OCI-LY7 (cell line): ENCODE measurements around the gene IPO11. TPM values are rescaled to one million over a fixed set of nuclear protein-coding genes. Genes with fewer than 3 reads are reported as not detected.

ENCODE experiments used
- BruUV-seq: library from RNA; stranded (reverse); fragments of 400-500 nt; replicated peaks from 2 replicates; lab custom pipeline; 2021; lab: Mats Ljungman, UMichigan
- CTCF ChIA-PET: fragments of 300-600 bp; sonication (Branson Sonifier 250); formaldehyde crosslinking; loops from one replicate; lab custom pipeline; 2022; ENCODE audit warnings: antibody characterized with exemption; ENCODE audit not compliant: unreplicated experiment; lab: Charles Lee
- POLR2A ChIA-PET: fragments of 300-600 bp; sonication (Branson Sonifier 250); formaldehyde crosslinking; loops from one replicate; lab custom pipeline; 2022; ENCODE audit warnings: antibody characterized with exemption; lab: Charles Lee
- DNase-seq: peaks from one replicate; pipeline ENCODE4 v3.0.0-alpha.2; 2015; ENCODE audit warnings: low spot score
- H2AFZ ChIP-seq: fragments of 200-600 bp; sonication (generic), shearing (Covaris generic); 2 replicates; pipeline ENCODE4 v1.6.1; 2014; ENCODE audit warnings: mild to moderate bottlenecking, antibody characterized with exemption, low read length, moderate library complexity
- H3K27ac ChIP-seq: fragments of 200-600 bp; sonication (generic); 2 replicates; pipeline ENCODE4 v1.5.1; 2014; ENCODE audit warnings: mixed run types, low read depth, mild to moderate bottlenecking, moderate library complexity, low read length, inconsistent platforms; ENCODE audit not compliant: poor library complexity, severe bottlenecking
- H3K36me3 ChIP-seq: fragments of 200-600 bp; sonication (generic); 2 replicates; pipeline ENCODE4 v1.6.1; 2014; ENCODE audit warnings: mild to moderate bottlenecking, antibody characterized with exemption, low read length, moderate library complexity, mixed read lengths; ENCODE audit not compliant: insufficient read depth
- H3K4me1 ChIP-seq: fragments of 200-600 bp; sonication (generic); 2 replicates; pipeline ENCODE4 v1.5.1; 2014; ENCODE audit warnings: mild to moderate bottlenecking, low read length; ENCODE audit not compliant: insufficient read depth, poor library complexity, severe bottlenecking
- H3K4me2 ChIP-seq: fragments of 200-600 bp; sonication (generic); 2 replicates; pipeline ENCODE4 v1.6.1; 2014; ENCODE audit warnings: mild to moderate bottlenecking, low read length
- H3K4me3 ChIP-seq: fragments of 200-600 bp; sonication (generic); 2 replicates; pipeline ENCODE4 v1.5.1; 2014; ENCODE audit warnings: mild to moderate bottlenecking, low read depth, low read length; ENCODE audit not compliant: poor library complexity, severe bottlenecking
- H3K79me2 ChIP-seq: fragments of 200-600 bp; sonication (generic); 2 replicates; pipeline ENCODE4 v1.6.1; 2016; ENCODE audit warnings: low read depth, mild to moderate bottlenecking, low read length, moderate library complexity, mixed read lengths; ENCODE audit not compliant: insufficient read depth
- H3K9me2 ChIP-seq: fragments of 200-600 bp; sonication (generic); 2 replicates; pipeline ENCODE4 v1.6.1; 2016; ENCODE audit warnings: mild to moderate bottlenecking, low read length, mixed read lengths; ENCODE audit not compliant: insufficient read depth
- H3K9me3 ChIP-seq: fragments of 200-600 bp; sonication (generic); 2 replicates; pipeline ENCODE4 v1.6.1; 2014; ENCODE audit warnings: mild to moderate bottlenecking, mixed run types, low read length, mixed read lengths
- H4K20me1 ChIP-seq: fragments of 200-600 bp; sonication (generic); 2 replicates; pipeline ENCODE4 v1.6.1; 2014; ENCODE audit warnings: mild to moderate bottlenecking, antibody characterized with exemption, low read length, moderate library complexity, mixed read lengths; ENCODE audit not compliant: insufficient read depth
- CTCF ChIP-seq: fragments of 200-600 bp; sonication (generic); conservative IDR thresholded peaks from 2 replicates; pipeline ENCODE4 v1.5.1; 2014; ENCODE audit warnings: mild to moderate bottlenecking, antibody characterized with exemption, low read length, moderate library complexity, mixed read lengths
- EZH2phosphoT487 ChIP-seq: fragments of 200-600 bp; sonication (generic); IDR thresholded peaks from 2 replicates; pipeline ENCODE4 v1.6.1; 2018; ENCODE audit warnings: low read depth, borderline replicate concordance, mild to moderate bottlenecking, mixed run types, antibody characterized with exemption, low read length, moderate library complexity, mixed read lengths
- intact Hi-C: fragments of 100-400 bp; cut with micrococcal nuclease; formaldehyde crosslinking; loops from one replicate; pipeline ENCODE4 v1.10.0; 2022; ENCODE audit not compliant: unreplicated experiment
- total RNA-seq, 2 experiments: library from RNA; depleted of rRNA in 1 of 2; stranded (reverse); fragments of >200 nt in 1 of 2; shearing (Covaris generic) in 1 of 2; gene quantifications; 2 replicates each; pipeline ENCODE4 v1.2.3, GENCODE V29; 2014 to 2022

IPO11 gene
- total RNA-seq, 2 experiments from 2014 or later: 26.1 to 59.9 TPM

GRCh38 chr5:62473209-62473608 lies 60.6 kb downstream of the IPO11 start:
- Histone ChIP-seq H3K27ac (no peak overlapping the region), H2AFZ (no peak overlapping the region), H3K4me2 (no peak overlapping the region), H4K20me1 (no peaks in the 10 kb centered on the region), H3K79me2 (no peaks in the 10 kb centered on the region), H3K9me3 (no peaks in the 10 kb centered on the region), H3K4me1 (no peaks in the 10 kb centered on the region), H3K36me3 (peaks cover 69% of the 10 kb centered on the region), H3K4me3 (no peak overlapping the region), H3K9me2 (no peaks in the 10 kb centered on the region)
- DNase-seq: no peak
- TF ChIP-seq EZH2phosphoT487 (no peak), CTCF (no peak)
- ChIA-PET POLR2A (interaction anchor here (0.6 to 1.3 kb wide), 2 partner anchors 13 to 259 kb away, joined by 3 read pairs; no protein-coding TSS in a partner anchor), CTCF (no interaction called here)
- no TSS peak for BruUV-seq
- intact Hi-C loops: no loop called here

- H3K36me3 ChIP-seq: peaks cover 59% of the 10 kb centered on the region
- H3K9me3 ChIP-seq: no peaks in the 10 kb centered on the region
- no peak overlapping the region for H3K4me2 ChIP-seq
- BruUV-seq: no TSS peak
- H3K4me1 ChIP-seq: no peaks in the 10 kb centered on the region
- intact Hi-C loops: no loop called here
- no peaks in the 10 kb centered on the region for H4K20me1 ChIP-seq
- CTCF ChIA-PET: no interaction called here
- POLR2A ChIA-PET: interaction anchor here (0.9 kb wide), 2 partner anchors 11 to 15 kb away, joined by 3 read pairs; no protein-coding TSS in a partner anchor
- DNase-seq: no peak
- H3K79me2 ChIP-seq: no peaks in the 10 kb centered on the region
- TF ChIP-seq EZH2phosphoT487 (no peak), CTCF (no peak)
- H3K4me3 ChIP-seq: no peak overlapping the region
- no peaks in the 10 kb centered on the region for H3K9me2 ChIP-seq
- H2AFZ ChIP-seq: no peak overlapping the region
- no peak overlapping the region for H3K27ac ChIP-seq
Measured at GRCh38 chr5:62475072-62475471, 62.5 kb downstream of the IPO11 start.

GRCh38 chr5:62477801-62478200 lies 65.2 kb downstream of the IPO11 start:
- Histone ChIP-seq H3K9me2 (no peaks in the 10 kb centered on the region), H3K36me3 (peaks cover 38% of the 10 kb centered on the region), H3K79me2 (no peaks in the 10 kb centered on the region), H3K27ac (no peak overlapping the region), H2AFZ (no peak overlapping the region), H4K20me1 (no peaks in the 10 kb centered on the region), H3K9me3 (no peaks in the 10 kb centered on the region), H3K4me2 (no peak overlapping the region), H3K4me3 (no peak overlapping the region), H3K4me1 (no peaks in the 10 kb centered on the region)
- DNase-seq: no peak
- ChIA-PET CTCF (interaction anchor here (0.9 kb wide), 1 partner anchor 38 kb away, joined by 3 read pairs; no protein-coding TSS in a partner anchor), POLR2A (interaction anchor here (0.8 to 2.0 kb wide), 4 partner anchors 9 to 712 kb away, joined by 3 to 8 read pairs (median 4); no protein-coding TSS in a partner anchor)
- intact Hi-C loops: no loop called here
- TF ChIP-seq CTCF (no peak), EZH2phosphoT487 (no peak)
- BruUV-seq: no TSS peak
